ENCODE data around the gene PARD6G. TPM values are rescaled to one million over a fixed set of nuclear protein-coding genes. Genes with fewer than 3 reads are reported as not detected.

The PARD6G gene
- total and polyA plus RNA-seq, 2 experiments from 2014 or later, result 6.9 to 18.5 TPM

DNA sequence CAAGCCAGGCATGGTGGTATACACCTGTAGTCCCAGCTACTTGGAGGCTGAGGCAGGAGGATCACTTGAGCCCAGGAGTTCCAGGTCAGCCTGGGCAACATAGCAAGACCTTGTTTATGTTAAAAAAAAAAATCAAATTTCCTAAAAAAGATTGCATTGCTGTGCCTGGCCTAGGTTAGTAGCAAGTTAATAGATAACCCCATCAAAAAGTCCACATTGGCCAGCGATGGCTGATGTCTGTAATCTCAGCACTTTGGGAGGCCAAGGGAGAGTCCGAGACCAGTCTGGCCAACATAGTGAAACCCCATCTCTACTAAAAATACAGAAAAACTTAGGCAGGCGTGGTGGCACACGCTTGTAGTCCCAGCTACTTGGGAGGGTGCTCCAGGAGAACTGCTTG lies 38.7 kb downstream of the PARD6G start (continued):
- TF ChIP-seq, protein P1, sequence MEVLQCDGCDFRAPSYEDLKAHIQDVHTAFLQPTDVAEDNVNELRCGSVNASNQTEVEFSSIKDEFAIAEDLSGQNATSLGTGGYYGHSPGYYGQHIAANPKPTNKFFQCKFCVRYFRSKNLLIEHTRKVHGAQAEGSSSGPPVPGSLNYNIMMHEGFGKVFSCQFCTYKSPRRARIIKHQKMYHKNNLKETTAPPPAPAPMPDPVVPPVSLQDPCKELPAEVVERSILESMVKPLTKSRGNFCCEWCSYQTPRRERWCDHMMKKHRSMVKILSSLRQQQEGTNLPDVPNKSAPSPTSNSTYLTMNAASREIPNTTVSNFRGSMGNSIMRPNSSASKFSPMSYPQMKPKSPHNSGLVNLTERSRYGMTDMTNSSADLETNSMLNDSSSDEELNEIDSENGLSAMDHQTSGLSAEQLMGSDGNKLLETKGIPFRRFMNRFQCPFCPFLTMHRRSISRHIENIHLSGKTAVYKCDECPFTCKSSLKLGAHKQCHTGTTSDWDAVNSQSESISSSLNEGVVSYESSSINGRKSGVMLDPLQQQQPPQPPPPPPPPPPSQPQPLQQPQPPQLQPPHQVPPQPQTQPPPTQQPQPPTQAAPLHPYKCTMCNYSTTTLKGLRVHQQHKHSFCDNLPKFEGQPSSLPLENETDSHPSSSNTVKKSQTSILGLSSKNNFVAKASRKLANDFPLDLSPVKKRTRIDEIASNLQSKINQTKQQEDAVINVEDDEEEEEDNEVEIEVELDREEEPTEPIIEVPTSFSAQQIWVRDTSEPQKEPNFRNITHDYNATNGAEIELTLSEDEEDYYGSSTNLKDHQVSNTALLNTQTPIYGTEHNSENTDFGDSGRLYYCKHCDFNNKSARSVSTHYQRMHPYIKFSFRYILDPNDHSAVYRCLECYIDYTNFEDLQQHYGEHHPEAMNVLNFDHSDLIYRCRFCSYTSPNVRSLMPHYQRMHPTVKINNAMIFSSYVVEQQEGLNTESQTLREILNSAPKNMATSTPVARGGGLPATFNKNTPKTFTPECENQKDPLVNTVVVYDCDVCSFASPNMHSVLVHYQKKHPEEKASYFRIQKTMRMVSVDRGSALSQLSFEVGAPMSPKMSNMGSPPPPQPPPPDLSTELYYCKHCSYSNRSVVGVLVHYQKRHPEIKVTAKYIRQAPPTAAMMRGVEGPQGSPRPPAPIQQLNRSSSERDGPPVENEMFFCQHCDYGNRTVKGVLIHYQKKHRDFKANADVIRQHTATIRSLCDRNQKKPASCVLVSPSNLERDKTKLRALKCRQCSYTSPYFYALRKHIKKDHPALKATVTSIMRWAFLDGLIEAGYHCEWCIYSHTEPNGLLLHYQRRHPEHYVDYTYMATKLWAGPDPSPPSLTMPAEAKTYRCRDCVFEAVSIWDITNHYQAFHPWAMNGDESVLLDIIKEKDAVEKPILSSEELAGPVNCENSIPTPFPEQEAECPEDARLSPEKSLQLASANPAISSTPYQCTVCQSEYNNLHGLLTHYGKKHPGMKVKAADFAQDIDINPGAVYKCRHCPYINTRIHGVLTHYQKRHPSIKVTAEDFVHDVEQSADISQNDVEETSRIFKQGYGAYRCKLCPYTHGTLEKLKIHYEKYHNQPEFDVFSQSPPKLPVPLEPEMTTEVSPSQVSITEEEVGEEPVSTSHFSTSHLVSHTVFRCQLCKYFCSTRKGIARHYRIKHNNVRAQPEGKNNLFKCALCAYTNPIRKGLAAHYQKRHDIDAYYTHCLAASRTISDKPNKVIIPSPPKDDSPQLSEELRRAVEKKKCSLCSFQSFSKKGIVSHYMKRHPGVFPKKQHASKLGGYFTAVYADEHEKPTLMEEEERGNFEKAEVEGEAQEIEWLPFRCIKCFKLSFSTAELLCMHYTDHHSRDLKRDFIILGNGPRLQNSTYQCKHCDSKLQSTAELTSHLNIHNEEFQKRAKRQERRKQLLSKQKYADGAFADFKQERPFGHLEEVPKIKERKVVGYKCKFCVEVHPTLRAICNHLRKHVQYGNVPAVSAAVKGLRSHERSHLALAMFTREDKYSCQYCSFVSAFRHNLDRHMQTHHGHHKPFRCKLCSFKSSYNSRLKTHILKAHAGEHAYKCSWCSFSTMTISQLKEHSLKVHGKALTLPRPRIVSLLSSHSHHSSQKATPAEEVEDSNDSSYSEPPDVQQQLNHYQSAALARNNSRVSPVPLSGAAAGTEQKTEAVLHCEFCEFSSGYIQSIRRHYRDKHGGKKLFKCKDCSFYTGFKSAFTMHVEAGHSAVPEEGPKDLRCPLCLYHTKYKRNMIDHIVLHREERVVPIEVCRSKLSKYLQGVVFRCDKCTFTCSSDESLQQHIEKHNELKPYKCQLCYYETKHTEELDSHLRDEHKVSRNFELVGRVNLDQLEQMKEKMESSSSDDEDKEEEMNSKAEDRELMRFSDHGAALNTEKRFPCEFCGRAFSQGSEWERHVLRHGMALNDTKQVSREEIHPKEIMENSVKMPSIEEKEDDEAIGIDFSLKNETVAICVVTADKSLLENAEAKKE (CRISPR knock-in tag; IDR thresholded peaks at IDR 0.05), result no peak
- TF ChIP-seq, protein P2, sequence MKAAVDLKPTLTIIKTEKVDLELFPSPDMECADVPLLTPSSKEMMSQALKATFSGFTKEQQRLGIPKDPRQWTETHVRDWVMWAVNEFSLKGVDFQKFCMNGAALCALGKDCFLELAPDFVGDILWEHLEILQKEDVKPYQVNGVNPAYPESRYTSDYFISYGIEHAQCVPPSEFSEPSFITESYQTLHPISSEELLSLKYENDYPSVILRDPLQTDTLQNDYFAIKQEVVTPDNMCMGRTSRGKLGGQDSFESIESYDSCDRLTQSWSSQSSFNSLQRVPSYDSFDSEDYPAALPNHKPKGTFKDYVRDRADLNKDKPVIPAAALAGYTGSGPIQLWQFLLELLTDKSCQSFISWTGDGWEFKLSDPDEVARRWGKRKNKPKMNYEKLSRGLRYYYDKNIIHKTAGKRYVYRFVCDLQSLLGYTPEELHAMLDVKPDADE (IDR thresholded peaks at IDR 0.05), result no peak
- TF ChIP-seq ZNF114 (CRISPR knock-in tag; IDR thresholded peaks at IDR 0.05) (no peak), STAT1 (IDR thresholded peaks at IDR 0.05; ENCODE audit: unreplicated experiment) (no peak), JUNB (IDR thresholded peaks at IDR 0.05; ENCODE audit: unreplicated experiment) (no peak), NANOG (IDR thresholded peaks at IDR 0.05; ENCODE audit: borderline replicate concordance) (no peak)
- TF ChIP-seq, protein P3, sequence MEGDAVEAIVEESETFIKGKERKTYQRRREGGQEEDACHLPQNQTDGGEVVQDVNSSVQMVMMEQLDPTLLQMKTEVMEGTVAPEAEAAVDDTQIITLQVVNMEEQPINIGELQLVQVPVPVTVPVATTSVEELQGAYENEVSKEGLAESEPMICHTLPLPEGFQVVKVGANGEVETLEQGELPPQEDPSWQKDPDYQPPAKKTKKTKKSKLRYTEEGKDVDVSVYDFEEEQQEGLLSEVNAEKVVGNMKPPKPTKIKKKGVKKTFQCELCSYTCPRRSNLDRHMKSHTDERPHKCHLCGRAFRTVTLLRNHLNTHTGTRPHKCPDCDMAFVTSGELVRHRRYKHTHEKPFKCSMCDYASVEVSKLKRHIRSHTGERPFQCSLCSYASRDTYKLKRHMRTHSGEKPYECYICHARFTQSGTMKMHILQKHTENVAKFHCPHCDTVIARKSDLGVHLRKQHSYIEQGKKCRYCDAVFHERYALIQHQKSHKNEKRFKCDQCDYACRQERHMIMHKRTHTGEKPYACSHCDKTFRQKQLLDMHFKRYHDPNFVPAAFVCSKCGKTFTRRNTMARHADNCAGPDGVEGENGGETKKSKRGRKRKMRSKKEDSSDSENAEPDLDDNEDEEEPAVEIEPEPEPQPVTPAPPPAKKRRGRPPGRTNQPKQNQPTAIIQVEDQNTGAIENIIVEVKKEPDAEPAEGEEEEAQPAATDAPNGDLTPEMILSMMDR (conservative IDR thresholded peaks at IDR 0.05; ENCODE audit: low read depth in 2 of 2), result no peak

DNA sequence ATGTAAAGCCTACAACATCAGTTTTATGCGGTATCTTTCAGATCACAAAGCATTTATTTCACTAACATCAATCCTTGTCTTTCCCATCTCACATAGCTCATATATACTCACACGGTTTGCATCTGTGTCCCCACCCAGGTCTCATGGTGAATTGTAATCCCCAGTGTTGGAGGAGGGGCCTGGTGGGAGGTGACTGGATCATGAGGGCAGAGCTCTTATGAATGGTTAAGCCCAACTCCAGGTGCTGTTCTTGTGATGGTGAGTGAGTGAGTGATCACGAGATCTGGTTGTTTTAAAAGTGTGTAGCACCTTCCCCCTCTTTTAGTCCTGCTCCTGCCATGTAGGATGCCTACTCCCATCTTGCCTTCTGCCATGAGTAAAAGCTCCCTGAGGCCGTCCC lies 42.0 kb downstream of the PARD6G start:
- no peaks in the 10 kb centered on the region for H3K27me3 ChIP-seq (ENCODE audit: insufficient read depth)
- no peaks in the 10 kb centered on the region for H3K9me2 ChIP-seq (ENCODE audit: insufficient read depth)
- ATAC-seq (no peak), DNase-seq (ENCODE audit: low spot score) (no peak)
- H4K20me1 ChIP-seq (replicated peaks; ENCODE audit: insufficient read depth), result peaks cover 5% of the 10 kb centered on the region; the same call in 1 of the 2 replicates
- Mint-ChIP-seq H3K4me1 (peaks cover 36% of the 10 kb centered on the region), H3K36me3 (ENCODE audit: low read depth) (no peaks in the 10 kb centered on the region), H3K4me3 (no peak overlapping the region), H3K27me3 (ENCODE audit: insufficient read depth, low read depth, poor library complexity) (peaks cover 7% of the 10 kb centered on the region), H3K27ac (no peak overlapping the region), H3K9me3 (no peaks in the 10 kb centered on the region)
- H3K4me3 ChIP-seq, result no peak overlapping the region
- H3K36me3 ChIP-seq (ENCODE audit: insufficient read depth), result no peaks in the 10 kb centered on the region
- H3F3A ChIP-seq (replicated peaks; ENCODE audit: low read depth), result no peaks in the 10 kb centered on the region
- no peak overlapping the region for H2AFZ ChIP-seq
- H3K4me2 ChIP-seq, result no peak overlapping the region
- TF ChIP-seq ZNF331 (CRISPR knock-in tag; IDR thresholded peaks at IDR 0.05; ENCODE audit: low read depth) (no peak), EZH2 (IDR thresholded peaks at IDR 0.05; ENCODE audit: low read depth, unreplicated experiment) (no peak), CREB1 (CRISPR knock-in tag; IDR thresholded peaks at IDR 0.05; ENCODE audit: low read depth) (no peak), EZH2phosphoT487 (IDR thresholded peaks at IDR 0.05; ENCODE audit: unreplicated experiment) (no peak), POLR2AphosphoS5 (IDR thresholded peaks at IDR 0.05; ENCODE audit: low read depth) (no peak), JUNB (IDR thresholded peaks at IDR 0.05; ENCODE audit: unreplicated experiment) (no peak), ZNF114 (CRISPR knock-in tag; IDR thresholded peaks at IDR 0.05) (no peak), STAT1 (IDR thresholded peaks at IDR 0.05; ENCODE audit: unreplicated experiment) (no peak), NANOG (IDR thresholded peaks at IDR 0.05; ENCODE audit: borderline replicate concordance) (no peak)
- TF ChIP-seq, protein P4, sequence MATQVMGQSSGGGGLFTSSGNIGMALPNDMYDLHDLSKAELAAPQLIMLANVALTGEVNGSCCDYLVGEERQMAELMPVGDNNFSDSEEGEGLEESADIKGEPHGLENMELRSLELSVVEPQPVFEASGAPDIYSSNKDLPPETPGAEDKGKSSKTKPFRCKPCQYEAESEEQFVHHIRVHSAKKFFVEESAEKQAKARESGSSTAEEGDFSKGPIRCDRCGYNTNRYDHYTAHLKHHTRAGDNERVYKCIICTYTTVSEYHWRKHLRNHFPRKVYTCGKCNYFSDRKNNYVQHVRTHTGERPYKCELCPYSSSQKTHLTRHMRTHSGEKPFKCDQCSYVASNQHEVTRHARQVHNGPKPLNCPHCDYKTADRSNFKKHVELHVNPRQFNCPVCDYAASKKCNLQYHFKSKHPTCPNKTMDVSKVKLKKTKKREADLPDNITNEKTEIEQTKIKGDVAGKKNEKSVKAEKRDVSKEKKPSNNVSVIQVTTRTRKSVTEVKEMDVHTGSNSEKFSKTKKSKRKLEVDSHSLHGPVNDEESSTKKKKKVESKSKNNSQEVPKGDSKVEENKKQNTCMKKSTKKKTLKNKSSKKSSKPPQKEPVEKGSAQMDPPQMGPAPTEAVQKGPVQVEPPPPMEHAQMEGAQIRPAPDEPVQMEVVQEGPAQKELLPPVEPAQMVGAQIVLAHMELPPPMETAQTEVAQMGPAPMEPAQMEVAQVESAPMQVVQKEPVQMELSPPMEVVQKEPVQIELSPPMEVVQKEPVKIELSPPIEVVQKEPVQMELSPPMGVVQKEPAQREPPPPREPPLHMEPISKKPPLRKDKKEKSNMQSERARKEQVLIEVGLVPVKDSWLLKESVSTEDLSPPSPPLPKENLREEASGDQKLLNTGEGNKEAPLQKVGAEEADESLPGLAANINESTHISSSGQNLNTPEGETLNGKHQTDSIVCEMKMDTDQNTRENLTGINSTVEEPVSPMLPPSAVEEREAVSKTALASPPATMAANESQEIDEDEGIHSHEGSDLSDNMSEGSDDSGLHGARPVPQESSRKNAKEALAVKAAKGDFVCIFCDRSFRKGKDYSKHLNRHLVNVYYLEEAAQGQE (IDR thresholded peaks at IDR 0.05; ENCODE audit: unreplicated experiment), result no peak
- H3K4me1 ChIP-seq (ENCODE audit: insufficient read depth), result peaks cover 5% of the 10 kb centered on the region; the same call in 1 of the 2 replicates
- no peaks in the 10 kb centered on the region for H3K79me2 ChIP-seq (replicated peaks; ENCODE audit: insufficient read depth)
- no peak overlapping the region for H3K27ac ChIP-seq (ENCODE audit: low read depth)
